ENCODE measurements around the gene HOXB4. TPM values are rescaled to one million over a fixed set of nuclear protein-coding genes. Genes with fewer than 3 reads are reported as not detected.

The HOXB4 gene
- total RNA-seq, 1 donor = 1.7 TPM

- H3K4me3 ChIP-seq (ENCODE audit: low read depth, low read length) = no peak overlapping the region
- DNase-seq (ENCODE audit: low read depth) = no peak
- no peak for TF ChIP-seq CTCF (IDR thresholded peaks at IDR 0.05; ENCODE audit: insufficient read depth, low read depth, low read length)
Observed at GRCh38 chr17:48559122-48559839, 18.9 kb downstream of the HOXB4 start.

GRCh38 chr17:48558831-48559121, 19.4 kb downstream of the HOXB4 start:
- no peak for TF ChIP-seq CTCF (IDR thresholded peaks at IDR 0.05; ENCODE audit: insufficient read depth, low read depth, low read length)
- H3K4me3 ChIP-seq (ENCODE audit: low read depth, low read length) = no peak overlapping the region
- DNase-seq (ENCODE audit: low read depth) = no peak

GRCh38 chr17:48558057-48558830, 19.9 kb downstream of the HOXB4 start:
- DNase-seq (ENCODE audit: low read depth) = no peak
- no peak overlapping the region for H3K4me3 ChIP-seq (ENCODE audit: low read depth, low read length)
- no peak for TF ChIP-seq CTCF (IDR thresholded peaks at IDR 0.05; ENCODE audit: insufficient read depth, low read depth, low read length)

- no peak overlapping the region for H3K4me3 ChIP-seq (ENCODE audit: low read depth, low read length)
- no peak for TF ChIP-seq CTCF (IDR thresholded peaks at IDR 0.05; ENCODE audit: insufficient read depth, low read depth, low read length)
- no peak for DNase-seq (ENCODE audit: low read depth)
Observed at GRCh38 chr17:48556576-48557401, 21.4 kb downstream of the HOXB4 start.

- no peak overlapping the region for H3K4me3 ChIP-seq (ENCODE audit: low read depth, low read length)
- DNase-seq (ENCODE audit: low read depth) = no peak
- no peak for TF ChIP-seq CTCF (IDR thresholded peaks at IDR 0.05; ENCODE audit: insufficient read depth, low read depth, low read length)
Observed at GRCh38 chr17:48556229-48556575, 21.9 kb downstream of the HOXB4 start.

GRCh38 chr17:48555258-48556228, 22.6 kb downstream of the HOXB4 start:
- DNase-seq (ENCODE audit: low read depth) = peak; percentile 90
- TF ChIP-seq CTCF (IDR thresholded peaks at IDR 0.05; ENCODE audit: insufficient read depth, low read depth, low read length) = no peak
- H3K4me3 ChIP-seq (ENCODE audit: low read depth, low read length) = peak overlapping the region; percentile 41
